Activated CD4-positive, alpha-beta T cell treated with anti-CD3 and anti-CD28 coated beads for 36 hours (primary cell): Measurements from ENCODE around the gene SDHB. TPM values are rescaled to one million over a fixed set of nuclear protein-coding genes. Genes with fewer than 3 reads are reported as not detected.
"Not testable (repeated sequence)": the region's sequence is repeated elsewhere in the genome, so short reads cannot be mapped to it uniquely, and the experiment has no call there.

ENCODE experiments used
- ATAC-seq: fragments of 200-7000 bp; cut with Tn5 transposase; one replicate; pipeline ENCODE4 v1.10.0; 2021; ENCODE audit warnings: mild to moderate bottlenecking, moderate library complexity
- CTCF ChIA-PET: fragments of 350-600 bp; sonication (Branson Sonifier 250); formaldehyde crosslinking; loops from one replicate; lab custom pipeline; 2021; ENCODE audit warnings: antibody characterized with exemption; lab: Charles Lee
- POLR2A ChIA-PET: fragments of 350-600 bp; sonication (Branson Sonifier 250); formaldehyde crosslinking; loops from one replicate; lab custom pipeline; 2021; ENCODE audit warnings: antibody characterized with exemption, inconsistent platforms; lab: Charles Lee
- DNase-seq: peaks from one replicate; pipeline ENCODE4 v3.0.0-alpha.2; 2020
- H3K27ac Mint-ChIP-seq: one replicate; pipeline ENCODE4 v1.8.0; 2021; ENCODE audit warnings: mixed read lengths
- H3K27me3 Mint-ChIP-seq: one replicate; pipeline ENCODE4 v1.8.0; 2021; ENCODE audit warnings: mixed read lengths
- H3K36me3 Mint-ChIP-seq: one replicate; pipeline ENCODE4 v1.8.0; 2021; ENCODE audit warnings: low read depth, mixed read lengths
- H3K4me1 Mint-ChIP-seq: one replicate; pipeline ENCODE4 v1.8.0; 2021; ENCODE audit warnings: mixed read lengths
- H3K4me3 Mint-ChIP-seq: one replicate; pipeline ENCODE4 v1.8.0; 2021; ENCODE audit warnings: mild to moderate bottlenecking, moderate library complexity, mixed read lengths
- H3K9me3 Mint-ChIP-seq: one replicate; pipeline ENCODE4 v1.8.0; 2021; ENCODE audit warnings: low read depth, mixed read lengths
- intact Hi-C, 2 experiments: fragments of 100-400 bp; cut with DNase I in 1 of 2; cut with micrococcal nuclease in 1 of 2; formaldehyde crosslinking; loops; one replicate each; pipeline versions ENCODE4 v1.14.2 to v1.15.1; 2022 to 2024; cut with DNase I, micrococcal nuclease
- total RNA-seq, 2 experiments: library from RNA; stranded (reverse); gene quantifications; one replicate each; pipeline ENCODE4 v1.2.3, GENCODE V29; 2021

SDHB gene
- total RNA-seq, 2 experiments from 2014 or later, result 132 to 149 TPM

DNA sequence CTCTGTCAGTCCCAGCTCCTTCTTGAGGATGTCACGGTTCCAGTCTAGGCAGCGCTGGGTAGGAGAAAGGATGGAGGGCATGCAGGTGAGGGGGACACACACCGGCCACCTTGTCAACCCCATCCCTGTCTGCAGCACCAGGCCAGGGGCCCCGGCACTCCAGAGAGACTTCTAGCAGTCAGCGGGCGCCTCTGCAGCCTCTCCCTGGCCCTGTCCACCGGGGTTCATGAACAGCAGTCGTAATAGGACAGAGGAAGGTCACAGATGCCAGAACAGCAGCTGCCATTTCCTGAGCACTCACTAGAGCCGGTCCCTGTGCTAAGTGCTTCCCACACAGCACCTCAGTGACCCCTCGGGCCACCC, 16.3 kb upstream of the SDHB start:
- intact Hi-C loops, result no loop called here
- DNase-seq, result no peak
- Mint-ChIP-seq H3K9me3 (no peaks in the 10 kb centered on the region), H3K4me3 (no peak overlapping the region), H3K36me3 (no peaks in the 10 kb centered on the region), H3K4me1 (no peaks in the 10 kb centered on the region), H3K27ac (no peak overlapping the region), H3K27me3 (no peaks in the 10 kb centered on the region)
- ChIA-PET POLR2A (no interaction called here), CTCF (interaction anchor here (0.7 to 1.3 kb wide), 2 partner anchors 11 to 1724 kb away, joined by 3 to 5 read pairs; no protein-coding TSS in a partner anchor)
- no peak for ATAC-seq

- Mint-ChIP-seq H3K4me1 (no peaks in the 10 kb centered on the region), H3K4me3 (no peak overlapping the region), H3K27me3 (no peaks in the 10 kb centered on the region), H3K27ac (no peak overlapping the region), H3K9me3 (no peaks in the 10 kb centered on the region), H3K36me3 (no peaks in the 10 kb centered on the region)
- no peak for DNase-seq
- CTCF ChIA-PET, result no interaction called here
- intact Hi-C loops, result no loop called here
- ATAC-seq, result no peak
- POLR2A ChIA-PET, result no interaction called here
Measured at GRCh38 chr1:17069452-17070162, 15.8 kb upstream of the SDHB start.

DNA sequence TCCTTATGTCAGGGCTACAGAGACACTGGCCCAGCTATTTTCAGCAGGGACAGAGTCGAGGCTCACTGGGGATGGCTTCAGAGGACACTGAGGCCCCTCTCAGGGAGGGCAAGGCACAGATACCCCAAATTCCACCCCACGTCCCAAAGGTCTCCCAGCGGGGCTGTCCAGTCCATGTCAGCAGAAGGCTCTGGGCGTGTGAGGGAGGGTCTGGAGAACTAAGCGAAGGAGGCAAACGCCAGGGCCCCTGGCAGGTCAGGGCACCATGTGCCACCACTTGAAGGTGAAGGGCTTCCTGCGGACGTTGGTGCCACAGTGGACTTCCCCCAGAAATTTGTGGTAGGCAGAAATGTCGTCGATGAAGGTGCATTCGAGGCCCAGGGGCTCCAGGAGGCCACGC, 15.0 kb upstream of the SDHB start:
- Mint-ChIP-seq H3K4me3 (no peak overlapping the region), H3K9me3 (no peaks in the 10 kb centered on the region), H3K27me3 (no peaks in the 10 kb centered on the region), H3K27ac (no peak overlapping the region), H3K36me3 (no peaks in the 10 kb centered on the region), H3K4me1 (no peaks in the 10 kb centered on the region)
- ChIA-PET POLR2A (no interaction called here), CTCF (no interaction called here)
- intact Hi-C loops, result no loop called here
- ATAC-seq (no peak), DNase-seq (no peak)

DNA sequence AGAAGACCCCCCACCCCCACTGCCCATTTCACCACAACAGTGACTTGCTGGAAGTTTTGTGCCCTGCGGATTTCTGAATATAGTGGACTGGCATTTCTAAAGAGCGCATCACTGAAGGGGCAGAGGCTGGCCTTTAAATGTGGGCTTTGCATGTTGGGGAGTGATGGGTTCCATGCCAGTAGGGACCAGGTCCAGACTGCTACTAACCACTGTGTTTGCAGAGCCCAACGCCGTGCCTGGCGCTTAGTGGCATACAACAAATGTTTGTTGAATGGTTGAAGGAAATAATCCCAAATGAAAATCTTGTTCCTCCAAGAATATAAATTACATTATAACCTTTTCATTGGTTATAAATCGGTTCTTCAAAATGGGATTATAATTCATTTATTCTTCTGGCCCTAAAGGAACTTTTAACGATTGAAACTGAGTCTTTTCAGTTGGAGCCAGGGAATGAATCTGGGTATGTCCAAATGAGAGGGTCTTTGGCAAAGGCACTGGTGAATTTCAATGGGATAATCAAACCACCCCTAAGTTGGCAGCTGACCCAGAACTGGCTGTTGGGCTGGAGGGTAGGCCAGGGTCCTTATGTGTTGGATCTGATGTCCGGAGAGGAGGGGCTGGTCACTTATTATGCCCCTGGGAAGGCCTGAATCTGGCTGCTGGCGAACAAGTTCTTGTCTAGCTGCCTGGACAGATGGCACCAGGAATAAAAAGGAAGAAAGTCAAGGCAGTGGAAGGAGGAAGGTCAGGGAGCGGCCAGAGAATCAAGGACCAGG, 13.8 kb upstream of the SDHB start:
- no peaks in the 10 kb centered on the region for H3K9me3 Mint-ChIP-seq
- POLR2A ChIA-PET, result no interaction called here
- no peak overlapping the region for H3K4me3 Mint-ChIP-seq
- intact Hi-C loops, result no loop called here
- H3K27me3 Mint-ChIP-seq, result no peaks in the 10 kb centered on the region
- no peak for DNase-seq
- H3K36me3 Mint-ChIP-seq, result no peaks in the 10 kb centered on the region
- H3K4me1 Mint-ChIP-seq, result no peaks in the 10 kb centered on the region
- no peak for ATAC-seq
- CTCF ChIA-PET, result no interaction called here
- no peak overlapping the region for H3K27ac Mint-ChIP-seq

DNA sequence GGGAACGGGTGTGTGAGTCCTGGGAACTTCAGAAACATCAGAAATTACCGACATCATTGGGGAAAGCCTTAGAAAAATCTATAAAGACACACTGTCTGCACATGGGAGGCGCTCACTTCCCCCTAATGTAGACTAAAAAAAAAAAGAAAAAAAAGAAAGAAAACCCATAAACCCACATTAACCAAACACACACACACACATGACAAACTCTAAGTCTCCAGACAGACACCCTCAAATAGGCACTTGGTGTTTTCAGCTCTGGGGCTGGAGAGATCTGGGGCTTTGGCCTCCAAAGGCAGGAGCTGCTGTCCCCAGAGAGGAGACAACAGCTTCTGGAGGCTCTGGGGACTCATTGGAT, 13.2 kb upstream of the SDHB start:
- CTCF ChIA-PET, result no interaction called here

GRCh38 chr1:17066361-17067068, 12.7 kb upstream of the SDHB start:
- CTCF ChIA-PET, result interaction anchor here (0.8 kb wide), 1 partner anchor 9 kb away, joined by 3 read pairs; no protein-coding TSS in a partner anchor
- POLR2A ChIA-PET, result no interaction called here
- Mint-ChIP-seq H3K27me3 (no peaks in the 10 kb centered on the region), H3K27ac (no peak overlapping the region), H3K9me3 (no peaks in the 10 kb centered on the region), H3K36me3 (no peaks in the 10 kb centered on the region), H3K4me1 (no peaks in the 10 kb centered on the region), H3K4me3 (no peak overlapping the region)
- DNase-seq (no peak), ATAC-seq (no peak)
- intact Hi-C loops, result no loop called here

More for the DNA sequence above, 13.2 kb upstream of the SDHB start:
- Mint-ChIP-seq H3K27ac (no peak overlapping the region), H3K9me3 (no peaks in the 10 kb centered on the region), H3K4me3 (no peak overlapping the region), H3K27me3 (no peaks in the 10 kb centered on the region), H3K4me1 (no peaks in the 10 kb centered on the region), H3K36me3 (no peaks in the 10 kb centered on the region)
- POLR2A ChIA-PET, result no interaction called here
- DNase-seq, result no peak
- ATAC-seq, result no peak
- intact Hi-C loops, result no loop called here

- Mint-ChIP-seq H3K36me3 (no peaks in the 10 kb centered on the region), H3K27me3 (no peaks in the 10 kb centered on the region), H3K9me3 (no peaks in the 10 kb centered on the region), H3K27ac (no peak overlapping the region), H3K4me1 (no peaks in the 10 kb centered on the region), H3K4me3 (no peak overlapping the region)
- ChIA-PET POLR2A (no interaction called here), CTCF (interaction anchor here (0.7 to 0.8 kb wide), 2 partner anchors 9 to 14 kb away, joined by 3 read pairs; no protein-coding TSS in a partner anchor)
- intact Hi-C loops, result no loop called here
- DNase-seq, result no peak
- ATAC-seq, result no peak
Measured at GRCh38 chr1:17065666-17066065, 11.8 kb upstream of the SDHB start.

DNA sequence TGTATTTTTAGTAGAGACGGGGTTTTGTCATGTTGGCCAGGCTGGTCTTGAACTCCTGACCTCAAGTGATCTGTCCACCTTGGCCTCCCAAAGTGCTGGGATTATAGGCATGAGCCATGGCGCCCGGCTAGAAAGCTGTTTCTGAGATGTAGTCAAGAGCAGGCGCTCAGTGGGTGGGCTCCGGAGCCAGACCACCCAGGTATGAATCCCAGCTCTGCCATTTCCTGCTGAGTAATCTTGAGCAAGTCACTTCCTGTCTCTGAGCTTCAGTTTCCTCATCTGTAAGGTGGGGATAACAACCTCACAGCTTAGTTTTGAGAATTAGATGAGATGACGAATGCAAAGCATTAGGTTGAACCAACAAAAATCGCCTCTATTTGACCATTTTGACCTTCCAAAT, 8.9 kb upstream of the SDHB start:
- POLR2A ChIA-PET, result not testable (repeated sequence)
- CTCF ChIA-PET, result interaction anchor here (1.1 kb wide), 1 partner anchor 12 kb away, joined by 3 read pairs; no protein-coding TSS in a partner anchor

DNA sequence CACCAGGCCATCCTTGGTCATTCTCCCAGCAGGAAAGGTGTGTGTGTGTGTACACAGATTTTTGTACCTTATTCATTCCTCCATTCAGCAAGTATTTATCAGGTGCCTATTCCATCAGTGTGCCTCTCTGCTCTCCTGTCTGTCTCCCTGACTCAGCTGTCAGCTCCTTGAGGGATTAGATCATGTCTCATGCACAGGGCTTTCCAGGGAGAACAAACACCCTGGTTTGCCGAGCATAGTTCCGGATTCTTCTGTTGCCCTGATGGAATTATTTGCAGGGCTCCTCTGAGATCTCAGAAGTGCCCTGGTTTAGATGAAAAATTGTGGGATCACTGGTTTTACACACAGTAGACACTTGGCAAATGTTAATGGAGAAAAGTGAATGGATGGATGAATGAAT, 8.1 kb upstream of the SDHB start:
- ChIA-PET POLR2A (no interaction called here), CTCF (interaction anchor here (1.1 kb wide), 1 partner anchor 13 kb away, joined by 3 read pairs; no protein-coding TSS in a partner anchor)
- ATAC-seq, result no peak
- Mint-ChIP-seq H3K4me1 (no peaks in the 10 kb centered on the region), H3K27ac (no peak overlapping the region), H3K9me3 (no peaks in the 10 kb centered on the region), H3K36me3 (no peaks in the 10 kb centered on the region), H3K27me3 (peaks cover 3% of the 10 kb centered on the region), H3K4me3 (no peak overlapping the region)
- DNase-seq, result no peak
- intact Hi-C loops, result no loop called here

More for the DNA sequence above, 8.9 kb upstream of the SDHB start:
- H3K4me3 Mint-ChIP-seq, ATAC-seq, H3K27ac Mint-ChIP-seq, H3K9me3 Mint-ChIP-seq, H3K4me1 Mint-ChIP-seq, intact Hi-C loops, H3K27me3 Mint-ChIP-seq, DNase-seq, H3K36me3 Mint-ChIP-seq: not testable (repeated sequence)

DNA sequence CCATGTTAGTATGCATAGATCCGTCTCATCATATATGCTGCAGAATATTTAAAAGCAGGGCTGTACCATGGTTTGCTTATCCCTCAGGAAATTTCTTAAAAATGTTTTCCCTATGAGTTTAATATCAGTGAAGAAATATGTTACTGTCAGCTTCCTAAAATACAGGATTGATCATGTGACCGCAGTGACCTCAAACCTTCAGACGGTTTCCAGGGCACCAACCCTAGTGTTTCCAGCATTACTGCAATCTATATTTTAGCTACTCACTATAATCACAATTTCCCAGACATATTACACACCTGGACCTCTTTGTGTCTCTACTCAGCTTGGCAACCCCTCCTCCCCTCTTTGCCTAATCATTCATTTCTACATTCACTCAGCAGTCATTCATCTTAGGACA, 7.7 kb upstream of the SDHB start:
- no peaks in the 10 kb centered on the region for H3K9me3 Mint-ChIP-seq
- H3K27ac Mint-ChIP-seq, result no peak overlapping the region
- ChIA-PET CTCF (interaction anchor here (0.6 to 1.3 kb wide), 2 partner anchors 13 to 150 kb away, joined by 3 read pairs; no protein-coding TSS in a partner anchor), POLR2A (no interaction called here)
- DNase-seq, result no peak
- peaks cover 3% of the 10 kb centered on the region for H3K27me3 Mint-ChIP-seq
- H3K4me1 Mint-ChIP-seq, result no peaks in the 10 kb centered on the region
- H3K36me3 Mint-ChIP-seq, result no peaks in the 10 kb centered on the region
- H3K4me3 Mint-ChIP-seq, result no peak overlapping the region
- ATAC-seq, result no peak
- intact Hi-C loops, result no loop called here

DNA sequence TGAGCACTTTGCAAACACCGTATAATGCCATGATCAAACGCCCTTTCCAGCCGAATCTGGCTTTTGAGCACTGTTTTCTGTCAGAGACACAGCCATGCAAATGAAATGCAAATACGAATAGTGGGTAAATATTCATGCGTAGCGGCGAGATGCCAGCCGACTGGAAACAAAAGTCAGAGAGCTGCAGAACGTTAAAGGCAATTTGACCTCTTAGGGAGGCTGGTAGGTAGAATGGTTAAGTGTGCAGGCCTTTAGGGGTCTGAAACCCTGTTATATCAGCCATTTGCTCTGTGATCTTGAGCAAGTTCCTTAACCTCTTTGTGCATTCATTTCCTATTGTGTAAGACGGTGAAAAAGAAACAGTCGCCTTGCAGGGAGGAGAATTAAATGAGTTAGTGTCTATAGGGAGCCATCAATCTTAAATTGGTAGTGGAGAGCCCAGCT, 6.5 kb upstream of the SDHB start:
- ATAC-seq (no peak), DNase-seq (no peak)
- Mint-ChIP-seq H3K9me3 (no peaks in the 10 kb centered on the region), H3K36me3 (no peaks in the 10 kb centered on the region), H3K4me1 (no peaks in the 10 kb centered on the region), H3K4me3 (no peak overlapping the region), H3K27ac (no peak overlapping the region), H3K27me3 (peaks cover 3% of the 10 kb centered on the region)
- intact Hi-C loops, result no loop called here
- POLR2A ChIA-PET, result no interaction called here
- CTCF ChIA-PET, result interaction anchor here (1.2 to 1.3 kb wide), 2 partner anchors 12 to 346 kb away, joined by 3 read pairs; no protein-coding TSS in a partner anchor
